NCI-H748 (cell line): ENCODE results near the gene CHRM1.
"Not testable (repeated sequence)": the region's sequence is repeated elsewhere in the genome, so short reads cannot be mapped to it uniquely, and the experiment has no call there.

Source experiments
- DNase-seq: peaks from one replicate; lab custom pipeline; 2025; ENCODE audit not compliant: unreplicated experiment; lab: John Stamatoyannopoulos, UW

Gene CHRM1

GRCh38 chr11:62880231-62880802, 40.8 kb downstream of the CHRM1 start:
- no peak for DNase-seq

GRCh38 chr11:62879235-62879978, 41.8 kb downstream of the CHRM1 start:
- no peak for DNase-seq

GRCh38 chr11:62876712-62877111, 44.5 kb downstream of the CHRM1 start:
- DNase-seq, result no peak

DNA sequence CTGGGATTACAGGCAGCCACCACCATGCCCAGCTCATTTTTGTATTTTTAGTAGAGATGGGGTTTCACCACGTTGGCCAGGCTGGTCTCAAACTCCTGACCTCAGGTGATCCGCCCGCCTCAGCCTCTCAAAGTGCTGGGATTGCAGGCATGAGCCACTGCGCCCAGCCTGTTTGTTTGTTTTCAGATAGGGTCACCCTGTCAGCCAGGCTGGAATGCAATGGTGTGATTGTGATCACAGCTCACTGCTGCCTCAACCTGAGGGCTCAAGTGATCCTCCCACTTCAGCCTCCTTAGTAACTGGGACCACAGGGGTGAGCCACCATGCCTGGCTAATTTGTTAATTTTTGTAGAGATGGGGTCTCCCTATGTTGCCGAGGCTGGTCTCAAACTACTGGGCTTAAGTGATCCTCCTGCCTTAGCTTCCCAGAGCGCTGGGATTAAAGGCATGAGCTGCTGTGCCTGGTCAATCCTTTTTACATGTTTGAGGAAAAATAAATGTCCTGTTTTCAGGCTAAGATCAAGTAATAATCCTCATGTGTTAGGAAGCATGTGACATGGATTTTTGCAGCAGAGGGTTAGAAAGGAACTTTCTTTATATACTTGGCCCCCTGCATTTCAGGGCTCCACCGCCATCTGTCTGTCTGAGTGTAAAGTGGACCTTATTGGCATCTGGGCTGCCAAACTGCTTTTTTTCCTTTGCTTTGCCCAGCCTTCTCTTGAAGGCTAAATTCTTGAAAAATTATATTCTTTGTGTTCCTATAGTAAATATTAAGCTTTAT, 45.3 kb downstream of the CHRM1 start:
- no peak for DNase-seq

- no peak for DNase-seq
These were observed 46.3 kb downstream of the CHRM1 start for GRCh38 chr11:62874851-62875250.

DNA sequence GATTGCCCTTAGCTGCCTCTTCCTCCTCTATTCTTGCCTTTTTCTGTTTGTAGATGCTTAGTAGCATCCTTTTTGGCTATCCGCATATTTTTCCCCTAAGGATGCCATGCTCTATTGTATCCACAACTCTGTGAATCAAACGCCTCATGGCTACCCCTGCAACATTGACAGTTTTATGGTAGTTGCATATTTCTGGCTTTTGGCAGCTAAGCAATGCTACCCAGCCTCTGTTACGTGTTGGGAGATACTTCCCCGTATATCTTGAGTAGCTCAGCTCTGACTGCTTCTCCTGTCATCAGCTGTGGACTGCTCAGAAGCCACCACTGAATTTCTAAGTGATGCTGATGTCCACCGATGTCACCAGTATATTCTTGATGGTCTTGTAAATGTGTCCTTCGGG, 55.5 kb downstream of the CHRM1 start:
- no peak for DNase-seq

DNA sequence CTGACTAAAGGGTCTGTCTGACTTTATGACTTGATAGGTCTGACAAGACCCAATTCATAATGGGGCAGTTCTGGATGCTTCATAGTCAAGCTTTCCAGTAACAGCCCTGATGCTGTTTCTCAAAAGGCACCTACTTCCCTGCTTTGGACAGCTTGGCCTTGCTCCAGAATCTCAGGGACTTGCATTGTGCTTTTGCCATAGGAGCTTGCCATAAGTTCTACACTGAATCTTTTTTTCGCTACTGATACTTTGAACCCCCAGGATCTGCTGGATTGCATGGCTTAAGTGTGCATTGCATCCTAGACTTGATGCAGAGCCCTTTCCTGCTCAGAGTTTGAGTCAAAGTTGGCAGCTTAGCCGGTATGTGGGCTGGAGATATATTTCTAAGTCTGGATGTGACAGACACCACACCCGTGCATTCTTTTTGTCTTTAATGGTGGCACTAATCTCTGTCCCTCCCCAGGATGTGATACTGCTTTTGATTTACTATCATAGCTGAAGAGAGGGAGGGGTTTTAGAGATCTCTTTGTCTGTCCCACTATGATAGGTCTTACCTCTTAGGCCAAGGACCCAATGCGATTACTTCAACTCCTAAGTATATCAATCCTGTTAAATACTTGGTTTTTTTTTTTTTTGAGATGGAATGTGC, 57.4 kb downstream of the CHRM1 start:
- DNase-seq, result no peak

DNA sequence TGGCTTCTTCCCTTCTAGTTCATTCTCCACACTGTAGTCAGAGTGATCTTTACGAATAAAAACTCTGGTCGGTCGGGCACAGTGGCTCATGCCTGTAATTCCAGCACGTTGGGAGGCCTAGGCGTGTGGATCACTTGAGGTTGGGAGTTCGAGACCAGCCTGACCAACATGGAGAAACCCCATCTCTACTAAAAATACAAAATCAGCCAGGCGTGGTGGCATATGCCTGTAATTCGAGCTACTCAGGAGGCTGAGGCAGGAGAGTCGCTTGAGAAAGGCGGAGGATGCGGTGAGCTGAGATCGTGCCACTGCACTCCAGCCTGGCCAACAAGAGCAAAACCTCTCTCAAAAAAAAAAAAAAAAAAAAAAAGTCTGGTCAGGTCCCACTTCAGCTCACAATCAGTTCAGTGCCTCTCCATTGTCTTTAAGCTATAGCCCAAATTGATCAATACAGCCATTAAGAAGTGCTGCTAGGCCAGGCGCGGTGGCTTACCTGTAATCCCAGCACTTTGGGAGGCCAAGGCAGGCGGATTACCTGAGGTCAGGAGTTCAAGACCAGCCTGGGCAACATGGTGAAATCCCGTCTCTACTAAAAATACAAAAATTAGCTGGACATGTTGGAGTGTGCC, 59.5 kb downstream of the CHRM1 start:
- DNase-seq, result not testable (repeated sequence)

DNA sequence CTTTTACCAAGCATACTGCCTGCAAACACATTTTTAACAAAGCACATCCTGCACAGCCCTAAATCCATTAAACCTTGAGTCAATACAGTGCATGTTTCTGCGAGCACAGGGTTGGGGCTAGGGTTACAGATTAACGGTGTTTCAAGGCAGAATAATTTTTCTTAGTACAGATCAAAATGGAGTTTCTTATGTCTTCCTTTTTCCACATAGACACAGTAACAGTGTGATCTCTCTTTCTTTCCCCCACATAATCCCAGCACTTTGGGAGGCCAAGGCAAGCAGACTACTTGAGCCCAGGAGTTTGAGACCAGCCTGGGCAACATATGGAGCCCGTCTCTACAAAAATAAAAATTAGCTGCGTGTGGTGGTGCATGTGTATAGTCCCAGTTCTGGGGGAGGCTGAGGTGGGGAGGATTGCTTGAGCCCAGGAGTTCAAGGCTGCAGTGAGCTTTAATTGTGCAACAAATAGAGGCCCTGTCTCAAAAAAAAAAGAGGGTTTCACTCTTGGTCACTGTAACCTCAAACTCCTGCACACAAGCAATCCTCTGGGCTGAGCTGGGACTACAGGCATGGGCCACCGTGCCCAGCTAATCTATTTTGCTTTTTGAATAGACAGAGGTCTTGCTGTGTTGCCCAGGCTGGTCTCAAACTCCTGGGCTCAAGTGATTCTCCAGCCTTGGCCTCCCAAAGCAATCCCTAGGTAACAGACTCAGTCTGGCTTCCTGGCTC, 60.2 kb downstream of the CHRM1 start:
- DNase-seq, result no peak

- not testable (repeated sequence) for DNase-seq
These were observed 61.9 kb downstream of the CHRM1 start for GRCh38 chr11:62859281-62859703.
